K562 (cell line): ENCODE results near the gene PLA2G2C. TPM values are rescaled to one million over a fixed set of nuclear protein-coding genes. Genes with fewer than 3 reads are reported as not detected.

ENCODE experiments used
- ATAC-seq: fragments of 200-7000 bp; cut with Tn5 transposase; 3 replicates; pipeline ENCODE4 v1.9.1; 2020; ENCODE audit warnings: moderate library complexity
- BruUV-seq: library from RNA; stranded (reverse); fragments of 400-500 nt; replicated peaks from 2 replicates; lab custom pipeline; 2021; lab: Mats Ljungman, UMichigan
- CTCF ChIA-PET: fragments of 300-600 bp; formaldehyde crosslinking; extraction: SDS; loops from one replicate; lab custom pipeline; 2021; ENCODE audit warnings: low intra/inter-chr PET ratio; lab: Yijun Ruan, JAX
- POLR2A ChIA-PET: fragments of 300-600, 350-650 bp; sonication (Branson Sonifier 250); formaldehyde crosslinking; extraction: SDS; loops from one replicate; lab custom pipeline; 2021; ENCODE audit warnings: antibody characterized with exemption, inconsistent platforms; lab: Yijun Ruan, JAX
- DNase-seq, 4 experiments: peaks; one replicate each; pipeline versions ENCODE4 v3.0.0 to v3.0.0-alpha.2; 2011 to 2018; ENCODE audit warnings: low spot score in 3 of 4, mixed read lengths in 3 of 4; ENCODE audit errors: extremely low read depth in 1 of 4
- FAIRE-seq: peaks from 2 replicates; lab custom pipeline; 2011; peaks lifted over from hg19 to GRCh38; lab: Jason Lieb, UNC
- H2AFZ ChIP-seq: 2 replicates; pipeline ENCODE4 v1.6.0; 2011; ENCODE audit warnings: low read depth, low read length, control low read depth, inconsistent platforms
- H3K27ac ChIP-seq: fragments of 200-600 bp; 3 replicates; pipeline ENCODE4 v1.8.0; 2011; ENCODE audit warnings: low read depth, mild to moderate bottlenecking, control low read depth, inconsistent platforms, low read length, moderate library complexity, mixed read lengths; ENCODE audit errors: extremely low read depth
- H3K27me3 ChIP-seq, 2 experiments: fragments of 300-600 bp in 1 of 2; 2 replicates in 1 of 2; 3 replicates in 1 of 2; pipeline versions ENCODE4 v1.6.0 to v1.8.0; 2011; ENCODE audit warnings: inconsistent platforms in 2 of 2, low read length in 2 of 2, mild to moderate bottlenecking in 1 of 2, mixed read lengths in 1 of 2, moderate library complexity in 1 of 2; ENCODE audit not compliant: control insufficient read depth in 2 of 2, insufficient read depth in 2 of 2
- H3K36me3 ChIP-seq: fragments of 300-600 bp; 3 replicates; pipeline ENCODE4 v1.8.0; 2011; ENCODE audit warnings: mild to moderate bottlenecking, low read length, inconsistent platforms; ENCODE audit not compliant: control insufficient read depth, insufficient read depth
- H3K4me1 ChIP-seq, 2 experiments: fragments of 200-600 bp in 1 of 2; replicated peaks in 1 of 2; 2 replicates in 1 of 2; 3 replicates in 1 of 2; pipeline versions ENCODE4 v1.5.1 to v1.8.0; 2011; ENCODE audit warnings: inconsistent platforms in 2 of 2, low read length in 2 of 2, mild to moderate bottlenecking in 1 of 2, mixed read lengths in 1 of 2, moderate library complexity in 1 of 2; ENCODE audit not compliant: control insufficient read depth in 2 of 2, insufficient read depth in 2 of 2
- H3K4me2 ChIP-seq: 2 replicates; pipeline ENCODE4 v1.6.1; 2011; ENCODE audit warnings: low read length, control low read depth, inconsistent platforms, mixed read lengths; ENCODE audit not compliant: insufficient read depth
- H3K4me3 ChIP-seq: fragments of 200-600 bp; sonication (generic), shearing (Covaris generic); 2 replicates; pipeline ENCODE4 v1.5.1; 2016; ENCODE audit warnings: control low read depth, inconsistent platforms
- H3K79me2 ChIP-seq: fragments of 200-600 bp; 3 replicates; pipeline ENCODE4 v1.8.0; 2011; ENCODE audit warnings: low read length, inconsistent platforms; ENCODE audit not compliant: control insufficient read depth, insufficient read depth
- H3K9ac ChIP-seq, 2 experiments: 2 replicates each; pipeline versions ENCODE4 v1.6.0 to v1.6.1; 2011; ENCODE audit warnings: low read depth in 2 of 2, low read length in 2 of 2, control low read depth in 1 of 2, inconsistent platforms in 1 of 2, mild to moderate bottlenecking in 1 of 2, mixed read lengths in 1 of 2; ENCODE audit not compliant: insufficient read depth in 1 of 2
- H3K9me1 ChIP-seq: one replicate; pipeline ENCODE4 v1.6.0; 2011; ENCODE audit warnings: inconsistent platforms, mild to moderate bottlenecking, low read length, moderate library complexity; ENCODE audit not compliant: control insufficient read depth, insufficient read depth
- H3K9me3 ChIP-seq: replicated peaks from 2 replicates; pipeline ENCODE4 v1.5.1; 2011; ENCODE audit warnings: low read depth, low read length, inconsistent platforms; ENCODE audit not compliant: control insufficient read depth, insufficient read depth
- H4K20me1 ChIP-seq: replicated peaks from 2 replicates; pipeline ENCODE4 v1.6.1; 2011; ENCODE audit warnings: low read length, inconsistent platforms, mixed read lengths; ENCODE audit not compliant: control insufficient read depth, insufficient read depth
- CBX3 ChIP-seq, 2 experiments: IDR thresholded peaks; 1 replicate in 1 of 2; 2 replicates in 1 of 2; pipeline ENCODE4 v1.6.1; 2012; ENCODE audit warnings: inconsistent platforms in 2 of 2, low read length in 2 of 2, borderline replicate concordance in 1 of 2, control low read depth in 1 of 2
- MLLT1 ChIP-seq, 2 experiments: fragments of 450-650 bp; IDR thresholded peaks; 2 replicates each; pipeline ENCODE4 v1.6.1; 2016
- WGBS: fragments of 100-300 bp; shearing (Covaris generic); methylation state at CpG from one replicate; pipeline ENCODE4 v1.1.6; 2016; ENCODE audit warnings: low coverage, mixed read lengths; ENCODE audit not compliant: insufficient coverage; ENCODE audit errors: missing lambda C conversion rate; 5-methylcytosine and 5-hydroxymethylcytosine counted together
- in situ Hi-C: fragments of 300-500 bp; cut with MboI; formaldehyde crosslinking; loops from 4 replicates; pipeline ENCODE4 v1.15.0; 2018; ENCODE audit warnings: inconsistent platforms, mixed read lengths
- intact Hi-C: fragments of 100-400 bp; cut with micrococcal nuclease; formaldehyde crosslinking; loops from 2 replicates; pipeline ENCODE4 v1.14.2; 2022
- polyA plus RNA-seq, 8 experiments: library from polyadenylated mRNA; depleted of rRNA in 4 of 8; stranded (reverse) in 5 of 8; unstranded in 3 of 8; fragments of >200 nt; fragmentation: Nextera tagmentation in 2 of 8; fragmentation: Illumina TruSeq in 1 of 8; extraction: Ambion mirVana in 2 of 8; extraction: Trizol in 1 of 8; gene quantifications; 2 replicates each; pipeline versions ENCODE4 v1.2.1 to v1.2.3, GENCODE V29; 2011 to 2014; ENCODE audit warnings: inconsistent platforms in 1 of 8, missing spikeins in 1 of 8
- total RNA-seq, 7 experiments: library from RNA; depleted of rRNA in 6 of 7; stranded (reverse); fragments of >200 nt in 6 of 7; fragmentation: Illumina TruSeq in 2 of 7; extraction: Trizol in 2 of 7; gene quantifications; 2 replicates each; pipeline versions ENCODE4 v1.2.1 to v1.2.3, GENCODE V29; 2011 to 2021; ENCODE audit warnings: low replicate concordance in 1 of 7
- TF ChIP-seq, protein P1 (sequence below): sonication (generic); formaldehyde crosslinking; IDR thresholded peaks from 2 replicates; pipeline ENCODE4 v1.8.1; 2023; ENCODE audit warnings: mild to moderate bottlenecking, missing genetic modification reagents, moderate library complexity
- TF ChIP-seq, protein P2 (sequence below): sonication (generic); formaldehyde crosslinking; IDR thresholded peaks from 2 replicates; pipeline ENCODE4 v1.8.0; 2022; ENCODE audit warnings: mild to moderate bottlenecking, missing genetic modification reagents

PLA2G2C gene
- total and polyA plus RNA-seq, 9 of the 15 experiments (the other 6 are each of a cell fraction or from before 2014, with no cell fraction given): 0.14 to 0.49 (median 0.21) TPM

DNA sequence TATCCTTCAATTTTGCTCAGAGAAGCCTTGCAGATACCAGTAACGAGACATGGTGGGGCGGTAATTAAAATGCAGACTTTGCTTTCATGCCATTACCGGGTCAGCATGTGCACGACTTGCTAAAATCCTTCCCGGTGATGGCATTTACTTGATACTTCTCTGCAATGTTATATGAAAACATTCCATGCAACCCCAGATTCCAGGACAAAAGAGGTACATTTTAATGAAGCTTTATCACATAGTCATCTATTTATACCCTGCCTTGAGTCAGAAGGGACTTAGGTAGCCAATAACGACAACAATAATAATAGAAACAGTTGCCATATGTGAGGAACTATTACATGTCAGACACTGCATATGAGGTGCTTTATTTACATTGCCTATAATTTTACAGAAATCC lies 29.4 kb upstream of the PLA2G2C start:
- Histone ChIP-seq H3K9me1 (no peaks in the 10 kb centered on the region), H3K4me2 (no peak overlapping the region), H3K9ac (no peak overlapping the region), H3K79me2 (no peaks in the 10 kb centered on the region), H3K36me3 (no peaks in the 10 kb centered on the region), H3K4me1 (peaks cover 20 to 21% of the 10 kb centered on the region in 2 experiments), H4K20me1 (no peaks in the 10 kb centered on the region), H3K4me3 (no peak overlapping the region), H3K27ac (no peak overlapping the region), H2AFZ (no peak overlapping the region), H3K27me3 (peaks cover 12 to 21% of the 10 kb centered on the region in 2 experiments; a peak in 3 of 5 replicates), H3K9me3 (0 out of 2 replicates have a peak, but pooled peaks cover 3% of the 10 kb centered on the region)
- CTCF ChIA-PET: no interaction called here
- DNase-seq: no peak
- TF ChIP-seq, protein P1, sequence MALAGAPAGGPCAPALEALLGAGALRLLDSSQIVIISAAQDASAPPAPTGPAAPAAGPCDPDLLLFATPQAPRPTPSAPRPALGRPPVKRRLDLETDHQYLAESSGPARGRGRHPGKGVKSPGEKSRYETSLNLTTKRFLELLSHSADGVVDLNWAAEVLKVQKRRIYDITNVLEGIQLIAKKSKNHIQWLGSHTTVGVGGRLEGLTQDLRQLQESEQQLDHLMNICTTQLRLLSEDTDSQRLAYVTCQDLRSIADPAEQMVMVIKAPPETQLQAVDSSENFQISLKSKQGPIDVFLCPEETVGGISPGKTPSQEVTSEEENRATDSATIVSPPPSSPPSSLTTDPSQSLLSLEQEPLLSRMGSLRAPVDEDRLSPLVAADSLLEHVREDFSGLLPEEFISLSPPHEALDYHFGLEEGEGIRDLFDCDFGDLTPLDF (CRISPR knock-in tag): no peak
- TF ChIP-seq MLLT1 (IDR thresholded peaks at IDR 0.05) (no peak), CBX3 (IDR thresholded peaks at IDR 0.05; ENCODE audit: borderline replicate concordance in 1 of 2, low read length in 2 of 2) (no peak)
- TF ChIP-seq, protein P2, sequence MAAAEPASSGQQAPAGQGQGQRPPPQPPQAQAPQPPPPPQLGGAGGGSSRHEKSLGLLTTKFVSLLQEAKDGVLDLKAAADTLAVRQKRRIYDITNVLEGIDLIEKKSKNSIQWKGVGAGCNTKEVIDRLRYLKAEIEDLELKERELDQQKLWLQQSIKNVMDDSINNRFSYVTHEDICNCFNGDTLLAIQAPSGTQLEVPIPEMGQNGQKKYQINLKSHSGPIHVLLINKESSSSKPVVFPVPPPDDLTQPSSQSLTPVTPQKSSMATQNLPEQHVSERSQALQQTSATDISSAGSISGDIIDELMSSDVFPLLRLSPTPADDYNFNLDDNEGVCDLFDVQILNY: no peak
- intact Hi-C loops: loop anchor here (2.0 to 10.0 kb wide), 2 partner anchors 89 to 215 kb away; no protein-coding TSS in a partner anchor
- no TSS peak for BruUV-seq
- FAIRE-seq: no peak
- POLR2A ChIA-PET: interaction anchor here (0.7 to 1.0 kb wide), 2 partner anchors 32 to 214 kb away, joined by 3 read pairs; no protein-coding TSS in a partner anchor
- in situ Hi-C loops: loop anchor here (10.0 kb wide), 1 partner anchor 279 kb away; no protein-coding TSS in a partner anchor
- WGBS: 0% methylated on average over 6 of the region's 6 CpGs
- ATAC-seq: no peak
